HCEC 1CT (cell line): ENCODE measurements around the gene RNASEH2C.

Experiments
- DNase-seq: peaks from one replicate; pipeline ENCODE4 v3.0.0-alpha.2; 2017

Gene RNASEH2C

DNA sequence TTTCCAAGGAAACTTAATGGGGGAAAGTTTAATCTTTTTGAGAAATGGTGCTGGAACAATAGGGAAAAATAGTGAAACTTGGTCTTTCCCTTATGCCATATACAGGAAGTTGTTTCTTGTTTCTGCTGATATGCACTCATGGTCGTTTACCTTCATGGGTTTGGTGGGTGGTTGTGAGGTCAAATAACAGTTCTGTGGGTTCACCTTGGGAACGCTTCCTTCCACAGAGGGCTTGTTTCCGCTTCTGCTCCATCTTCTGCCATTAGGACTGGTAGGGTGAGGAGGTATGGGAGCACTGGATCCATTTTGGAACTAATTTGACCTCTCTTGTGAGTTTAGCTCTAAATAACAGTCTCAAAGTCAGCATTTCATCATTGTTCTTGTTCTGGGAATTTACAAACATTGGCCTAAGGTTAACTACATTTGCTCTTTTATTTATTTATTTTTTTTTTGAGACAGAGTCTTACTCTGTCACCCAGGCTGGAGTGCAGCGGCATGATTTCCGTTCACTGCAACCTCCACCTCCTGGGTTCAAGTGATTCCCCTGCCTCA lies 40.3 kb downstream of the RNASEH2C start:
- DNase-seq: no peak

DNA sequence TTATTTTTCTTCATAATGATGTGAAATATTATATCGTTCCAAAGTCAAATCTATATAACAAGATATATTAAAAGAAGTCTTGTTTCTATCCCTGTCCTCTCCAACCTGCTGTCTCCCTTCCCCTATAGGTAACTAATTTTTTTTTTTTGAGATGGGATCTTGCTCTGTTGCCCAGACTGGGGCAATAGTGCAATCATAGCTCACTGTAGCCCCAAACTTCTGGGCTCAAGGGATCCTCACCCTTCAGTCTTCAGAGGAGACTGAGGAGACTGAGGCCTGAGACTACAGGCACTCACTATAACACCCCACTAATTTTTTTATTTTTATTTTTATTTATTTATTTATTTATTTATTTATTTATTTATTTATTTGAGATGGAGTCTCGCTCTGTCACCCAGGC lies 47.6 kb downstream of the RNASEH2C start:
- DNase-seq: no peak

DNA sequence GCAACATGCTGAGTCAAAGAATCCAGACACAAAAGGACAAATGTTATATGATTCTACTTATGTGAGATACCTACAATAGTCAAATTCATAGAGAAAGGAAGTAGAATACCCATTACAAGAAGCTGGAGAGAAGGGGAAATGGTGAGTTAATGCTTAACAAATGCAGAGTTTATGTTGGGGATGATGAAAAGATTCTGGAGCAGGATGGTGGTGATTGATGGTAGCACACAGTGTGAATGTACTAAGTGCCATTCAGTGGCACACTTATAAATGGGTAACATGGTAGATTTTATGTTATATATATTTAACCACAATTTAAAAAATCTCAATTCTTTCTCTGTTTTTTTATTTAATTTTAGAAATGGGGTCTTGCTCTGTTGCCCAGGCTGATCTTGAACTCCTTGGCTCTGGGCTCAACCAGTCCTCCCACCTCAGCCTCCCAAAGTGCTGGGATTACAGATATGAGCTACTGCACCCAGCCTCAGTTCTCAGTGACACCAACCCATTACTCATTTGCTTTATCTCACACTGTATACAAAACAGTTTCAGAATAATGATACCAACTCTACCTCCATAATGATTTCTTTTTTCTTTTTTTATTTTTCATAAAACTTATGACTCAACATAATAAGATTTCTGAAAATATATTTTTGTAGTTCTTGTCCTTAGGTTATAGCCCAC lies 48.3 kb downstream of the RNASEH2C start:
- DNase-seq: no peak
